ENCODE results near the gene HSPA12B.

The HSPA12B gene

GRCh38 chr20:3720626-3721025 lies 11.9 kb upstream of the HSPA12B start:
- TF ChIP-seq POLR2A (IDR thresholded peaks at IDR 0.05; ENCODE audit: extremely low read depth, insufficient read length) (no peak), CTCF (IDR thresholded peaks at IDR 0.05; ENCODE audit: low read depth, low read length) (no peak), MYC (IDR thresholded peaks at IDR 0.05; ENCODE audit: low read depth, low read length) (no peak)
- TF ChIP-seq, protein P1, sequence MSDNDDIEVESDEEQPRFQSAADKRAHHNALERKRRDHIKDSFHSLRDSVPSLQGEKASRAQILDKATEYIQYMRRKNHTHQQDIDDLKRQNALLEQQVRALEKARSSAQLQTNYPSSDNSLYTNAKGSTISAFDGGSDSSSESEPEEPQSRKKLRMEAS (IDR thresholded peaks at IDR 0.05; ENCODE audit: low read depth, low read length) = no peak
- H3K4me3 ChIP-seq (ENCODE audit: low read depth, low read length) = no peak overlapping the region
- no peak for DNase-seq (ENCODE audit: low read depth)

DNA sequence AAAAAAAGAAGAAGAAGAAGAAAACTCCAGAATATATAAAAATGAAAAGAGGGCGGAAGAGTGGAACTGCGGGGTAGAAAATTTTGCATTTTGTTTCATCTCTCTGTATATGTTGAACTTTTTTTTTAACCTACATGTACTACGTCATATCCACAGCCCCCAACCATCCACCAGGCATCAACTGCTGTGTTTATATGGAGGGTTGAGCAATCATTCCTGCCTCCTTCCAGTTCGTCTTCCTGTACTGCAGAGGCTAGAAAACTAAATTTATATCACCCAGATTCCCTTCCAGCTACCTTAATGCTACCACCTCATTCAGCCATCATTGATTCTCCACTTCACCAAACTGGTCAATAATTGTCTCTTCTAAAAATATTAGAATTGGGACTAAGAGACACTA lies 10.6 kb upstream of the HSPA12B start:
- TF ChIP-seq, protein P1 (IDR thresholded peaks at IDR 0.05; ENCODE audit: low read depth, low read length) = no peak
- TF ChIP-seq CTCF (IDR thresholded peaks at IDR 0.05; ENCODE audit: low read depth, low read length) = no peak
- TF ChIP-seq MYC (IDR thresholded peaks at IDR 0.05; ENCODE audit: low read depth, low read length) = no peak
- TF ChIP-seq POLR2A (IDR thresholded peaks at IDR 0.05; ENCODE audit: extremely low read depth, insufficient read length) = no peak
- peak; percentile 50 for DNase-seq (ENCODE audit: low read depth)
- H3K4me3 ChIP-seq (ENCODE audit: low read depth, low read length) = no peak overlapping the region

- no peak for TF ChIP-seq POLR2A (IDR thresholded peaks at IDR 0.05; ENCODE audit: extremely low read depth, insufficient read length)
- TF ChIP-seq, protein P1 (IDR thresholded peaks at IDR 0.05; ENCODE audit: low read depth, low read length) = no peak
- no peak for TF ChIP-seq MYC (IDR thresholded peaks at IDR 0.05; ENCODE audit: low read depth, low read length)
- TF ChIP-seq CTCF (IDR thresholded peaks at IDR 0.05; ENCODE audit: low read depth, low read length) = no peak
- no peak overlapping the region for H3K4me3 ChIP-seq (ENCODE audit: low read depth, low read length)
- no peak for DNase-seq (ENCODE audit: low read depth)
Observed at GRCh38 chr20:3723284-3723683, 9.2 kb upstream of the HSPA12B start.

DNA sequence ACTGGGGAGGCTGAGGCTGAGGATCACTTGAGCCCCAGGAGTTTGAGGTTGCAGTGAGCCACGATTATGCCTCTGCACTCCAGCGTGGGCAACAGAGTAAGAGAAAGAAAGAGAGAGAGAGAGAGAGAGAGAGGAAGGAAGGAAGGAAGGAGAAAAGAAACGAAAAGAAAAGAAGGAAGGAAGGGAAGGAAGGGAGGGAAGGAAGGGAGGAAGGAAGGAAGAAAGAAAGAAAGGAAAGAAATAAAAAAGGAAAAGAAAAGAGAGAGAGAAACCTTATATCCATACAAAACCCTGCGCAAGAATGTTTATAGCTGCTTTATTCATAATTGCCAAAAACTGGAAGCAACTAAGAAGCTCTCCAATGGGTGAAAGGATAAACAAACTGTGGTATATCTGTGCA lies 8.1 kb upstream of the HSPA12B start:
- H3K4me3 ChIP-seq (ENCODE audit: low read depth, low read length) = no peak overlapping the region
- TF ChIP-seq, protein P1 (IDR thresholded peaks at IDR 0.05; ENCODE audit: low read depth, low read length) = no peak
- no peak for TF ChIP-seq CTCF (IDR thresholded peaks at IDR 0.05; ENCODE audit: low read depth, low read length)
- TF ChIP-seq POLR2A (IDR thresholded peaks at IDR 0.05; ENCODE audit: extremely low read depth, insufficient read length) = no peak
- TF ChIP-seq MYC (IDR thresholded peaks at IDR 0.05; ENCODE audit: low read depth, low read length) = no peak
- no peak for DNase-seq (ENCODE audit: low read depth)

- no peak for DNase-seq (ENCODE audit: low read depth)
Observed at GRCh38 chr20:3727401-3728021, 5.0 kb upstream of the HSPA12B start.

More at GRCh38 chr20:3727401-3728021, 5.0 kb upstream of the HSPA12B start:
- H3K4me3 ChIP-seq (ENCODE audit: low read depth, low read length) = no peak overlapping the region
- no peak for TF ChIP-seq POLR2A (IDR thresholded peaks at IDR 0.05; ENCODE audit: extremely low read depth, insufficient read length)
- TF ChIP-seq CTCF (IDR thresholded peaks at IDR 0.05; ENCODE audit: low read depth, low read length) = no peak
- no peak for TF ChIP-seq MYC (IDR thresholded peaks at IDR 0.05; ENCODE audit: low read depth, low read length)
- TF ChIP-seq, protein P1 (IDR thresholded peaks at IDR 0.05; ENCODE audit: low read depth, low read length) = no peak

Measured in NB4 (cell line).